Urothelium cell line (cell line): Measurements from ENCODE around the gene CTDSPL2.
"Not testable (repeated sequence)": the region's sequence is repeated elsewhere in the genome, so short reads cannot be mapped to it uniquely, and the experiment has no call there.

Experiments used
- DNase-seq: peaks from one replicate; pipeline ENCODE4 v3.0.0; 2011; ENCODE audit warnings: low spot score, mixed read lengths
- FAIRE-seq: peaks from 2 replicates; lab custom pipeline; 2011; peaks lifted over from hg19 to GRCh38; lab: Jason Lieb, UNC

CTDSPL2 gene

DNA sequence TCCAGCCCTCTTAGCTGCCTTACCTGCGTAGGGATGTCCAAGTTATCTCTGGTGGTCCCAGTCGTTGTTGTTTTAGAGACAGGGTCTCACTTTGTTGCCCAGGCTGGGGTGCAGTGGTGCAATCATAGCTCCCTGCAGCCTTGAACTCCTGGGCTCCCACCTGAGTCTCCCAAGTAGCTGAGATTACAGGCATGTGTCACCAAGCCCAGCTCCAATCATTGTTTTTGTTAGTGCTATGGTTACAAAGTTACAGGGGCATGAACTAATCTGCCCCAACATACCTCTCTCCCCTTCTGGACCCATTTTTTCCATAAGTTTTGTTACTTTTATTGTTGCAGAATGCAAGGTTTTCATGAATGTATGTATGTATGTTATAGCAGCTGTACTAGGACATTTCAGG lies 54.7 kb downstream of the CTDSPL2 start:
- DNase-seq = no peak
- no peak for FAIRE-seq

DNA sequence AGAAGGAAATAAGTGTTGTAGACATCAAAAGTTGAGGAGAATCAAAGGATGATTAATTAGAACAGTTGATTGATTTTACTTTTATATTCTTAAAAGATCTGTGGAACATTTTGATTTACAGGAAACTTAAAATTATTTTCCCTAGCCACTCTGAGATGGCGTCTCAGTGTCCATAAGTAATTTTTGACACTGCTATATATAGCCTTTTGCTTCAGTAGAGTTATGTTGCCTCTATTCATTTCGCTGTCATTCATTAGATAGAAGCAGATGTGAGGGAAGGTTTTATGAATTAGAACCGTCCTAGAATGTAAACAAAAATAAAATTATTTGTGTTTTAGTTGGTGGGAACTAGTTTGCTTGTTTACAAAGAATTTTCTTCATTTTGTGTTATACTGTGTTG lies 58.5 kb downstream of the CTDSPL2 start:
- no peak for FAIRE-seq
- DNase-seq = no peak

DNA sequence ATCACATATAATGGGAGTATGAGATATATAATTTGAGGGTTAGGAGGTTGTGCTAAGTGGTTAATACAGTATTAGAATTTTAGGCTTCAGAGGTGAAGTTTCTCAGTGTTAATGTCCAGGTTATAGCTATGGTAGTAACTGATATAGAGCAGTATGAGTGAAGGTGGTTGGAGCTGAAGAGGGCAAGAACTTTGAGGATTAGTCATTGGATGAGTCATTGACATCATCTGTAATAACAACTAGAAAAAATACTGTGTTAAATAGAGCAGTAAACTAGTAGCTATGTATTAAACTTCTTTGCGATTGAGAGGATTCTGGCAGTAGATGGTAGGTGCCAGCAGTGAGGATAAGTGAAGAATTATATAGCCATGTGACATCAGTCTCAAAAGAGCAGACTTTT lies 62.0 kb downstream of the CTDSPL2 start:
- DNase-seq (peak; percentile 52), FAIRE-seq (no peak)

DNA sequence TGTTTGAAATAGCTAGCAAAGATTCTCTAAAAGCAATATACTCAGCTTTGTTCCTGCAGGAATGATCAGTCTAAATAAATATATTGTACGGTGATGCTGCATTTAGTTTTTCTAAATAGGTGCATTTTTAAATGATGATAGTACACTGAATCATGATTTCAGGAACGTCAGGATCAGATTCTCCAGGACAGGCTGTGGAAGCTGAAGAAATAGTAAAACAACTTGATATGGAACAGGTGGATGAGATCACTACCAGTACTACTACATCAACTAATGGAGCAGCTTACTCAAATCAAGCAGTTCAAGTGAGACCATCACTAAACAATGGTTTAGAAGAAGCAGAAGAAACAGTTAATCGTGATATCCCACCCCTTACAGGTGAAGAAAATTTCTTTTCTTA lies 63.2 kb downstream of the CTDSPL2 start:
- DNase-seq (no peak), FAIRE-seq (no peak)

DNA sequence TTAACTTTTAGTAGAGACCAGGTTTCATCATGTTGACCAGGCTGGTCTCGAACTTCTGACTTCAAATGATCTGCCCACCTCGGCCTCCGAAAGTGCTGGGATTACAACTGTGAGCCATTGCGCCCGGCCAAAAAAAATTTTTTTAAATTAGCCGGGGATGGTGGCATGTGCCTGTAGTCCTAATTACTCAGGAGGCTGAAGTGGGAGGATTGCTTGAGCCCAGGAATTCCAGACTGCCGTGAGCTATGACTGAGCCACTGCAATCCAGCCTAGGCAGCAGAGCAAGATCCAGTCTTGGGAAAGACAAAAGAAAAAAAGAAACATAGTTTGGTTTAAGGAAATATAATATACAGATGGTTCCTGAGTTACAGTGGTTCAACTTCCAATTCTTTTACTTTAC lies 64.6 kb downstream of the CTDSPL2 start:
- FAIRE-seq (no peak), DNase-seq (no peak)

DNA sequence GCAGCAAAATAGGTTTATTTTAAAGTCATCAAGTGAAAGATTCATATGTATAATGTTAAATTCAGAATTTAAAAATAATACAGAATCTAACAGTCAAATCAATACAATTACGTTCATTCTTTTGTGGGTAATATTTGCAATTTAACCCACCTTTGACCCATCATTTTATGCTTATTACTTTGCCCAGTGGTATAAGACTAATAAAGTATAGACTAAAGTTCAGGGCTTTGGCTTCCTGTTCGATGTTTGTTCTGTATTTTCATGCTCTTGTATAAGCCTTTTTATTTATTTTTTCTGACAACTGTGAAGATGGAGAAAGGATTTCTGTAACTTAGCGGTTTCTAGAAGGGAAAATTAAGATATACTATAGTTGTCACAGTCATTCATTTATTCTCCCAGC lies 65.2 kb downstream of the CTDSPL2 start:
- FAIRE-seq (no peak), DNase-seq (no peak)

DNA sequence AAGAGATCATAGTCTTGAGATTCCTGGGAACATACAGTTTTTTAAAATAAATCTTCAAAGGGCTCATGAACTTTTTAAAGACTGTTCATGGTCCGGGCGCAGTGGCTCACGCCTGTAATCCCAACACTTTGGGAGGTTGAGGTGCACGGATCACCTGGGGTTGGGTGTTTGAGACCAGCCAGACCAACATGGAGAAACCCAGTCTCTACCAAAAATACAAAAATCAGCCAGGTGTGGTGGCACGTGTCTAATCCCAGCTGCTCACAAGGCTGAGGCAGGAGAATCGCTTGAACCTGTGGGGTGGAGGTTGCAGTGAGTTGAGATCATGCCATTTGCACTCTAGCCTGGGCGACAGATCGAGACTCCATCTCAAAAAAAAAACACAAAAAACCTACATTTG lies 68.1 kb downstream of the CTDSPL2 start:
- FAIRE-seq = no peak

DNA sequence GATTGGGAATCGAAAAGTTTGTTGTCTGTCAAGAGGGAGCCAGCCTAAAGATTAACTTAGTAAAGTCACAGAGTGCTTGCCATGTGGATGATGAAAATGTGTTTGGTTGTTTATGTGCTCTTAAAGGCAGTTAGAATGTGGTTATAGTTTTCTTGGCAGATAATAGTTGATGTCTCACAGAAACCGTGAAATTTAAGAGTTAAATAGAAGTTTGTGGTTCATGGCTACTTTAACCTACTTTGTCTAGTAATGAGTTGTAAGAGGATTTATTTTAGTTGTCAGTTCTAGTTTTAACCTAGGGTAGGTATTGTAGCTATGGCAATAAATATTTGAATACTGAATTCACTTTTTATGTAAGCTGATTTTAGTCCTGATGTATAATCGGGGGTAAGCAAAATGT lies 73.1 kb downstream of the CTDSPL2 start:
- no peak for FAIRE-seq
- DNase-seq = no peak

More for the DNA sequence above, 68.1 kb downstream of the CTDSPL2 start:
- no peak for DNase-seq

DNA sequence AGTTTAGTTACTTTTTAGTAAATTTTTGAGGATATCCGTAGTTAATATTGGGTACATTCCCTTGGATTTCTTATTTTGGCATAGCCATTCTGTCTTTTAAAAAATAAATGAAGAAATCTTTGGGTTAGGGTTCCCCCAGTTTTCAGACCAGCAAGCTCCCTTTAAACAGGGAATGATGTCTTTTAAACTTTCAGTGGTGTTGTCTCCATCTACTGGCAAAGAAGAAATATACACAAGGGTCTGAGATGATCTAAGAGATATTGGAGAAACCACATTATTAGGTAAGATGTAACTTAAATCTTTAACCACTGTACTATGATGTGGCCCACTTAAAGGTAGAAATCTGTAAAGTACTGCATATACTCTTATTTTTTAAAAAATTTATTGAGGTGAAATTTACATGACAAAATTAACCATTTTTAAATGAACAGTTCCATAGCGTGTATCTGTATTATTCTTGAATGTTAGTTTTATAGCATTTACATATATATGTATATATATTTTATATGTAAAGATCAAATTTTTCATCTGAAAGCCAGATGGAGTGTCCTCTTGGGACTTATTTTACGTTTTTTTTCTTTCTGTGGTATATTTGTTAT lies 74.4 kb downstream of the CTDSPL2 start:
- DNase-seq = peak; percentile 17

DNA sequence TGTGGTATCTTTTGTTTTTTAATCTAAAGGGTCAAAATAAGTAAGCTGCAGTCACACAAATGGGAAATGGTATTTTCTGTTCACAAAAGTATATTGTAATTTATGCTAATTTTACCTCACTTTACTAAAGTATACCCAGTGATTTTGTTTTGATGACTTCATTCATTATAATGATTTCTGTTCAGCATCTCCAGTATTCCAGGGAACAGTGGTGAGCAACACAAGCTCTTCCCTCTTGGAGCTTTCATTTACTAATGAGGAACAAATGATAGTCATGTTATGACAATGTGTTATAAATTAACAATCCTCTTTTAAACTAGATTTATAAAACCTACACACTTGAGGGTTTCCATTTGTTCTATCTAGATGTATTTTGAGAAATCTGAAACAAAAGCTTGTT lies 89.0 kb downstream of the CTDSPL2 start:
- DNase-seq = no peak
- no peak for FAIRE-seq

More for the DNA sequence above, 74.4 kb downstream of the CTDSPL2 start:
- FAIRE-seq = no peak

DNA sequence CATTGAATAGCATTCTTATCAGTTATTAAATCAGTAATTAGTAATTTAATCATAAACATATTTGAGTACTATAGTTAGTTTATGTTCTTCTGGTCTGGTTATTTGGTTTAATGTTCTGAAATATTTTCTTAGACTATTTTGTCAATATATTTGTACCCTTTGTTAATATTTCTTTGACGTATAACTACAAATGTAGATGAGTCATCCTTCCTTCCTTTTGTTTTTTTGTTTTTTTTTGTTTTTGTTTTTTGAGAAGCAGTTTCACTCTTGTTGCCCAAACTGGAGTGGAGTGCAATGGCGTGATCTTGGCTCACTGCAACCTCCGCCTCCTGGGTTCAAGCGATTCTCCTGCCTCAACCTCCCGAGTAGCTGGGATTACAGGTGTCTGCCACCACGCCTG lies 92.1 kb downstream of the CTDSPL2 start:
- DNase-seq = no peak
- FAIRE-seq = no peak

DNA sequence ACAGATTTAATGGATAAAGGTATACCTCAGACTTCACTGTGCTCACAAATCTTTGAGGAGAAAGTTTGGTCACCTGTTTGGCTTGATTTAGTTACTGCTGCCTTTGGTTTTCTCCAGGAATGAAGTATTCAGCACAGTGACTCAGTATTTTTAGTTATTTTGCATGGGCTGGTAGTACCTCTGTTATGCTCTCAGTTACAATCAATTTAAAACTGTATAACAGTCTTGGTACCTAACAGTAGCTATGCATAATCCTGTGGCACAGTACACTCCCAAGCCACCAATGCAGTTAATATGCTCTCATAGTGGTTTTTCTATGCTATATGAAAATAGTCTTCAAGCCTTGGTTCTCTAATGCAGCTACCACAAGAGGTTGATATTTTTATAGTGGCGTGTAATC lies 97.6 kb downstream of the CTDSPL2 start:
- DNase-seq (no peak), FAIRE-seq (no peak)

DNA sequence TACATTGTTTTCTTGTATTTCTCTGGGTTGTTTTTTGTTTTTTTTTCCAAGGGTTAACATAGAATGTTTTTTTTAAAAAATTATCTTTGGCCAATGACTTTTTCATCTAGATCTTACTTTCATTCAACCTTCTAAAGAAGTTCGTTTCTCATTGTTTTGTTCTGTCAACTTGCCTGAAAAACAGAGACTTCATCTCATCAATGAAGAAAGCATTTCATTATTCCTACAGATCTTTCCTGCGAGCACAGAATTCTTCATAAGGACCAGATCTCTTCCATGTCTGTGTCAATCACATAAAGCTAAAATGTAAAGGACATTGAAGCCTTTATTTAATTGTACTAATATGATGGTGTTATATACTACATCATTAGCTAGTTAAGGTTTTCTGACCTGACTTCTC lies 99.8 kb downstream of the CTDSPL2 start:
- DNase-seq (no peak), FAIRE-seq (no peak)

DNA sequence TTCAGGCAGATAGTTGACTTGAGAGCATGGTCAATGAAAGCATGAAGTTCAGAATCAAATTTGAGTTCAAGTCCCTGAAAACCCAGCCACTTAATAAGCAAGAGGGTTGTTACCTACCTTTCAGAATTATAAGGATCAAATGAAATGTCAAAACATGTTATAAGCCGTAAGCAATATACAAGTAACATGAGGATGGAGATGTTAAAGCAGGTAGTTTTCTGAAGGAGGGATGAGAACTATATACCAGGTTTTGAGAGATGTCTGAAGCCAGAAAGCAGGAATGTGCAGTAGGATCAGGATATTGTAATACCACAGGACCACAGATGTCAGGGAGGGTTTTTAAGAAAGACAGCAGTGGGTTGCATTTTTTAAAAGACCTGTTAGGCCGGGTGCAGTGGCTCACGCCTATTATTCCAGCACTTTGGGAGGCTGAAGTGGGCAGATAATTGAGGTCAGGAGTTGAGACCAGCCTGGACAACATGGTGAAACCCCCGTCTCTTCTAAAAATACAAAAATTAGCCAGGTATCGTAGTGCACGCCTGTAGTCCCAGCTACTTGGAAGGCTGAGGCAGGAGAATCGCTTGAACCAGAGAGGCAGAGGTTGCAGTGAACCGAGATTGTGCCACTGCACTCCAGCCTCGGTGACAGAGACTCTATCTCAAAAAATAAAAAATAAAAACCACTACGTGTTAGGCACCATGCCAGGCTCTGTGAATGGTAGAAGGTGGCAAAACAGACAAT lies 102.6 kb downstream of the CTDSPL2 start:
- DNase-seq = no peak
- FAIRE-seq = no peak

DNA sequence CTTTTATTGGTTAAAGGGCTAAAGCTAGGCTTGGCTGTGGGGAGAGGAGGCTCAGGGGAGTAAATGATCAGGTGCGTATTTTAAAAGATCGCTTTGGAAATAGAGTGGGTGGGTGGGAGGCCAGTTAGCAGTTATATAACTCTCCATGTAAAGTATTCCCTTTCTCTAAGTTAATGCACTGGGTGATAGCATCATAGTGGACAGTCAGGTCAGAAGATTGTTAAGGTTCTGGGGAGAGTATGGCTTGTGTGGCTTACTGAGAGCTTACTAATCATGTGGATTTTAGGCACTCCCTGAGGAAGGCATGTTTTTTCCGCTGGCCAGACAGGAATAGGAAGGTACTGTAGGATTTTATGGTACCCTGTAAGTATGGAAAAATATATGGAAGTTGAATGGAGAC lies 103.2 kb downstream of the CTDSPL2 start:
- no peak for DNase-seq
- no peak for FAIRE-seq

DNA sequence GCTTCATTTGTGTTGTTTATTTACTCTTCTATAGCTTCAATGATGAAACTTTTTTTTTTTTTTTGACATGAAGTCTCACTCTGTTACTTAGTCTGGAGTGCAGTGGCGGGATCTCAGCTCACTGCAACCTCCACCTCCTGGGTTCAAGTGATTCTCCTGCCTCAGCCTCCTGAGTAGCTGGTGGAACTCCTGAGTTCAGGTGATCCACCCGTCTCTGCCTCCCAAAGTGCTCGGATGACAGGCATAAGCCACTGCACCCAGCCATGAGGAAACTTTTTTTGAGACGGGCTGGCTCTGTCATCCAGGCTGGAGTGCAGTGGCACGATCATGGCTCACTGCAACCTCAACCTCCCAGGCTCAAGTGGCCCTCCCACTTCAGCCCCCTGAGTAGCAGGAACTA lies 104.8 kb downstream of the CTDSPL2 start:
- FAIRE-seq, DNase-seq: not testable (repeated sequence)

DNA sequence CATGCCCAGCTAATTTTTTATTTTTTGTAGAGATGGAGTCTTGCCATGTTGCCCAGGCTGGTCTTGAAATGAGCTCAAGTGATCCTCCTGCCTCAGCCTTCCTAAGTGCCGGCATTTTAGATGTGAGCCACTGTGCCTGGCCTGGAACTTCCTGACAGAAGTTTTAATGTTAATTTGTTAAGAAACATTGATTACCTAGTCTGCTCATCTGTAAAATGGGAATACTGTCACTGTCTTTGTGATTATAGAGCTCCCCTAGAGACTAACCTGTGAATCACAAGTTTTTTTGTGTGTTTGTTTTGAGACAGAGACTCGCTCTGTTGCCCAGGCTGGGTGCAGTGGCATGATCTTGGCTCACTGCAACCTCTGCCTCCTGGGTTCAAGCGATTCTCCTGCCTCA lies 105.3 kb downstream of the CTDSPL2 start:
- no peak for DNase-seq

DNA sequence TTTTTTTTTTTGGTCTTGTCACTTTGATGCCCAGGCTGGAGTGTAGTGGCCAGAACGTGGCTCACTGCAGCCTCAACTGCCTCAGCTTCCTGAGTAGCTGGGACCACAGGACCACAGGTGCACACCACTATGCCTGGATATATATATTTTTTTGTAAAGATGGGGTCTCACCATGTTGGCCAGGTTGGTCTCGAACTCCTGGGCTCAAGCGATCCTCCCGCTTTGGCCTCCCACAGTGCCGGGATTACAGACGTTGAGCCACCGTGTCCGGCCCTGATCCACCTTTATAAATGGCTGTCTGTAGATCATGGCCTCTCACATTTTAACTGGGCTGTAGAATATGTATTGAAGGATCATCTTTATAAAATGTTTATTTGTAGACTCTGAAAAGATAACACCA lies 107.7 kb downstream of the CTDSPL2 start:
- FAIRE-seq = no peak
- no peak for DNase-seq

More for the DNA sequence above, 105.3 kb downstream of the CTDSPL2 start:
- no peak for FAIRE-seq

DNA sequence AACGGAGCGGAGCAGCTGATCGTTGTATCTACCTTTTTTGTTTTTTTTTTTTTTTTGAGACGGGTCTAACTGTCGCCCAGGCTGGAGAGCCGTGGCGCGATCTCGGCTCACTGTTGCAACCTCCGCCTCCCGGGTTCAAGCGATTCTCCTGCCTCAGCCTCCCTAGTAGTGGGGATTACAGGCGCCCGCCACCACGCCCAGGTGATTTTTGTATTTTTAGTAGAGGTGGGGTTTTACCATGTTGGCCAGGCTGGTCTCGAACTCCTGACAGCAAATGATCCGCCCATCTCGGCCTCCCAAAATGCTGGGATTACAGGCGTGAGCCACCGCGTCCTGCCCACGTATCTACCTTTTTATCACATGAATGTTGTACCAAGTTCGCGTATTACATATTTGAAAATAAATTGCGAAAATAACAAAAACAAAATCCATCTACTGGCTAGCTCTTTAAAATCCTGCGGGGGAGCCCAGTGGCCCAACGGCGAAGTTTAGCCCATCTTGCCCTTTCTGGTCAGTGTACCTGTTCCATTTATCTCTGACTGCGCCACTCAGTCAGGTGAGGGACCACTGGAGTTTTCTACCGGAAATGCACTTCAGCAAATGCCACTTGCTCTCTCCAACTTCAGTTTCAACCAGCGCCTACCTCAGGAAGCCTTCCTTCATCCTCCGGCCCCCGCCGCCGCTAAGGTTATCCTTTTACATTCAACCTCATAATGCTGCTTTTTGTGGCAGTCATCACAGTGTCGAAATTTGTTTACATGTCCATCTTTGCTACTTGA lies 108.3 kb downstream of the CTDSPL2 start:
- DNase-seq (peak; percentile 21), FAIRE-seq (no peak)

DNA sequence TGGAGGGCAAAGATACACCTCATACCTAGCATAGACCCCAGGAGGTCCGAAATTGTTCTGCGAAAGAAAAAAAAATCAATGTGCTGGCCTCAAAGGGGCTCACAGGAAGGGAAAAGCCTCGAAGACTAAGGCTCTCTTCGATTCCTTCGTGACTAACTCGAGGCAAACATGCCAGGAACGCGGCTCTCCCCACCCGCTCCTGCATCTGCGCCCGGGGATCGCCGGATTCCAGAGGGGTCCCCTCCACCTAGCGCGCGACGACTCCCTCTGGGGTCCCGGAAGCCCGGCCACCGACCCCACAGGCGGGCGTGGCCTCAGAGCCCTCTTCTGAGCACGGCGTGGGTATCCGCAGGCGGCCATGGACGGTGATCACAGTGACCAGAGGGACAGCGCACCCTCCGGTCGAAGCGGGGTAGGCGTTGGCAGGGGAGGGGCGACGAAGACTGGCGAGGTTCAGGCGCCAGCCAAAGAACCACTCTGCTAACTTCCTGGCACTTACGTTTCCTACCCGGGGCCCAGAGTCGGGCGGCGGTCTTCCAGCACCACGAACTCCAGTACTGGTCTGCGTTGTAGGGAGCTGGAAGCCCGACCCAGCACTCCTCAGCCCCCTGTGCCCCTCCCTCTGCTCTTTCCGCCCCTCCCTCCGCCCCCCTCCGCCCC lies 109.0 kb downstream of the CTDSPL2 start:
- DNase-seq (no peak), FAIRE-seq (peak; percentile 13)

DNA sequence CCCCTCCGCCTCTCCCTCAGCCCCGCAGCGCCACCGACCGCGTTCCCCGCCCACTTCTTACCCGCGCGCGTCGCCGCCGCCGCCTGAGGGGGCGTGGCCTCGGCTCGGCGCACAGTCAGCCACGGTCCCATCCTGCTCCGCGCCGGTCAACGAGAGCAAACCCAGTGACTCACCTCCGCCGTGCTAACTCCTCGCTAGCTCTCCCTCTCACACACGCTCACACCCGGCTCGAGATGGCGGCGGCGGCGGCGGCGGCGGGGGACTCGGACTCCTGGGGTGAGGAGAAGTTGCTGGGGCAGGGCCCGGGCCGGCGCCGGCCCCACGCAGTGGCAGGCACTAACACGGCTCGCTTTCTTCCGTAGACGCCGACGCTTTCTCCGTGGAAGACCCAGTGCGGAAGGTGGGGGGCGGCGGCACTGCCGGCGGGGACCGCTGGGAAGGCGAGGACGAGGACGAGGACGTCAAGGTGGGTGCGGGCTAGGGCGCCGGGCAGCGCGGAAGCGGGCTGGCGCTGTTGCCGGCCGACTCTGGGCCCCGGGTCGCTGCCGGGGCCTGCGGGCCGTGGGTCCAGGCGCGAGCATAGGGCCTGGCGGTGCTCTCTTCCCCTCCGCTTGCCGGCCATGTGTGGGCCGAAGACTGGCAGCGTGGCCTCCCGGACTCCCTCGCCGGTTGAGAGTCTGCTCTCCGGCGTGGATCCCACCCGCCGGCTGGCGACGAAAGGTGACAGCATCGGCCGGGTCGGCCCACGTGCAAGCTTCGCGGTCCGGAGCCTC lies 109.7 kb downstream of the CTDSPL2 start, which contains the start of gene EIF3J:
EIF3J (plus strand) TSS at position 186 of the 773 bp plus-strand sequence; CDS start at position 234, 48 bp downstream.
- DNase-seq (peak; percentile 98), FAIRE-seq (peak; percentile 87)
